Testis (tissue), 3 donors: ENCODE results near the gene PACSIN3. TPM values are rescaled to one million over a fixed set of nuclear protein-coding genes. Genes with fewer than 3 reads are reported as not detected.

ENCODE experiments used
- DNase-seq: peaks from one replicate; pipeline ENCODE4 v3.0.0-alpha.2; 2019
- H3K27ac ChIP-seq, 2 donors: fragments of 200-600 bp; sonication (generic); one replicate each; pipeline ENCODE4 v1.5.1; 2019
- H3K27me3 ChIP-seq: fragments of 200-600 bp; sonication (generic); one replicate; pipeline ENCODE4 v1.5.1; 2019
- H3K36me3 ChIP-seq: fragments of 200-600 bp; sonication (generic); one replicate; pipeline ENCODE4 v1.5.1; 2017; ENCODE audit warnings: low read depth; ENCODE audit errors: missing control alignments
- H3K4me1 ChIP-seq: fragments of 200-600 bp; sonication (generic); one replicate; pipeline ENCODE4 v1.5.1; 2019
- H3K4me3 ChIP-seq, 2 donors: fragments of 200-600 bp; sonication (generic); one replicate each; pipeline ENCODE4 v1.5.1; 2017 to 2019
- H3K9me3 ChIP-seq: fragments of 200-600 bp; sonication (generic); one replicate; pipeline ENCODE4 v1.5.1; 2017
- POLR2A ChIP-seq: fragments of 450-650 bp; IDR thresholded peaks from one replicate; pipeline ENCODE4 v1.6.1; 2017; ENCODE audit warnings: antibody characterized with exemption, mild to moderate bottlenecking, moderate library complexity
- WGBS, 2 donors: methylation state at CpG; one replicate each; pipeline ENCODE4 v1.1.5; 2018; 5-methylcytosine and 5-hydroxymethylcytosine counted together
- intact Hi-C: fragments of 100-400 bp; cut with DNase I; formaldehyde crosslinking; loops from one replicate; pipeline ENCODE4 v1.15.1; 2023; ENCODE audit warnings: low total_unique reads
- polyA plus RNA-seq: library from polyadenylated mRNA; stranded (reverse); fragments of 350-450 nt; fragmentation: Illumina TruSeq; extraction: RNeasy Lipid Tissue Mini Kit (QIAGEN cat#74804); gene quantifications from one replicate; pipeline ENCODE4 v1.2.3, GENCODE V29; 2014; ENCODE audit warnings: low read depth, low replicate concordance; ENCODE audit not compliant: insufficient read depth
- total RNA-seq, 2 donors: library from RNA; depleted of rRNA; stranded (reverse); fragments of >200 nt; gene quantifications; one replicate each; pipeline ENCODE4 v1.2.3, GENCODE V29; 2016
- TF ChIP-seq, protein P1 (sequence below), 3 experiments: fragments of 450-650 bp in 2 of 3; fragments of 200-600 bp in 1 of 3; sonication (generic) in 1 of 3; IDR thresholded peaks; one replicate each; pipeline ENCODE4 v1.5.1; 2016 to 2019; ENCODE audit warnings: antibody characterized with exemption in 3 of 3, mild to moderate bottlenecking in 2 of 3, moderate library complexity in 1 of 3

The PACSIN3 gene
- total and polyA plus RNA-seq, 3 donors from 2014 or later = 10.8 to 12.0 (median 11.0) TPM

DNA sequence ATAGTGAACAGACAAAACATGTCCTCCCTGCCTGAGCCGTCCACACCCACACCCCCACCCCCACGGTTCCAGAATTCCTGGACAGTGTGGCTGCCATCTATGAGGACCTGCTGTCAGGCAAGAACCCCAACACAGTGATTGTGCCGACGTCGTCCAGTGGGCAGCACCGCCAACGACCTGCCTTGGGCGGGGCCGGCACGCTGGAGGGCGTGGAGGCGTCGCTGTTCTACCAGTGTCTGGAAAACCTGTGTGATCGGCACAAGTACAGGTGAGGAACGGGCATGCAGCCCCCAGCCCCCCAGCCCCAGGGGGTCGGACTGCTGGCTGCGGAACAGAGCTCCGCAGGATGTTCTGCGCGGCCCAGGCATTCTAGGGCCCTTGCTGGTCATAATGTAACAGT lies 29.3 kb downstream of the PACSIN3 start:
- H3K4me1 ChIP-seq = peaks cover 8% of the 10 kb centered on the region
- TF ChIP-seq, protein P1, sequence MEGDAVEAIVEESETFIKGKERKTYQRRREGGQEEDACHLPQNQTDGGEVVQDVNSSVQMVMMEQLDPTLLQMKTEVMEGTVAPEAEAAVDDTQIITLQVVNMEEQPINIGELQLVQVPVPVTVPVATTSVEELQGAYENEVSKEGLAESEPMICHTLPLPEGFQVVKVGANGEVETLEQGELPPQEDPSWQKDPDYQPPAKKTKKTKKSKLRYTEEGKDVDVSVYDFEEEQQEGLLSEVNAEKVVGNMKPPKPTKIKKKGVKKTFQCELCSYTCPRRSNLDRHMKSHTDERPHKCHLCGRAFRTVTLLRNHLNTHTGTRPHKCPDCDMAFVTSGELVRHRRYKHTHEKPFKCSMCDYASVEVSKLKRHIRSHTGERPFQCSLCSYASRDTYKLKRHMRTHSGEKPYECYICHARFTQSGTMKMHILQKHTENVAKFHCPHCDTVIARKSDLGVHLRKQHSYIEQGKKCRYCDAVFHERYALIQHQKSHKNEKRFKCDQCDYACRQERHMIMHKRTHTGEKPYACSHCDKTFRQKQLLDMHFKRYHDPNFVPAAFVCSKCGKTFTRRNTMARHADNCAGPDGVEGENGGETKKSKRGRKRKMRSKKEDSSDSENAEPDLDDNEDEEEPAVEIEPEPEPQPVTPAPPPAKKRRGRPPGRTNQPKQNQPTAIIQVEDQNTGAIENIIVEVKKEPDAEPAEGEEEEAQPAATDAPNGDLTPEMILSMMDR (IDR thresholded peaks at IDR 0.05) = no peak
- no peak for TF ChIP-seq POLR2A
- H3K27ac ChIP-seq = no peak overlapping the region
- 92 to 100% methylated on average over 8 to 20 of the region's 20 CpGs for WGBS, 2 donors
- H3K9me3 ChIP-seq = no peaks in the 10 kb centered on the region
- H3K36me3 ChIP-seq = no peaks in the 10 kb centered on the region
- intact Hi-C loops = no loop called here
- H3K4me3 ChIP-seq = no peak overlapping the region
- no peaks in the 10 kb centered on the region for H3K27me3 ChIP-seq
- DNase-seq = no peak

GRCh38 chr11:47156333-47156732 lies 29.9 kb downstream of the PACSIN3 start:
- DNase-seq = no peak
- TF ChIP-seq POLR2A = no peak
- TF ChIP-seq, protein P1 (IDR thresholded peaks at IDR 0.05) = no peak
- Histone ChIP-seq H3K9me3 (no peaks in the 10 kb centered on the region), H3K27ac (no peak overlapping the region), H3K36me3 (no peaks in the 10 kb centered on the region), H3K27me3 (no peaks in the 10 kb centered on the region), H3K4me3 (no peak overlapping the region), H3K4me1 (peaks cover 4% of the 10 kb centered on the region)
- intact Hi-C loops = no loop called here
- WGBS, 2 donors = 87 to 98% methylated on average over 6 of the region's 6 CpGs

DNA sequence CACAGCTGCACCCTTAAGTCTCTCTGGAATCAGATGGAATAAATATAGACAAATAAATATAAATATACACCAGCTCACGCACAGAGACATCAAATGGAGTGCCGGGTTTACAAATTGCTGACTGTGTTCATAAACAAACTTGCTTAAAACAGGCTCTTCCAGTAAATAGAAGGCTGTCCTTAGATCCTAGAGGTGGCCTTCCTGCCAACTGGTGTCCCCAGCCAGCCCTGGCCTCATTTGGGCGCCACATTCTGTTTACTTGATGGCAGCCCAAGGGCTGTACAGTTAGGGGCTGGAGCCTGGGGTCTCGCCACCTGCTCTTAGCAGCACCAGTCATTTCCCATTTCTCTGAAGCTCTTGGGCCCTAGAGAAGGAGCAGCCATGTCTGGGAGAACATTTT lies 30.4 kb downstream of the PACSIN3 start:
- no peak for DNase-seq
- no peaks in the 10 kb centered on the region for H3K9me3 ChIP-seq
- intact Hi-C loops = no loop called here
- no peak overlapping the region for H3K4me3 ChIP-seq
- peaks cover 4% of the 10 kb centered on the region for H3K4me1 ChIP-seq
- 88 to 95% methylated on average over 4 of the region's 4 CpGs for WGBS, 2 donors
- no peak overlapping the region for H3K27ac ChIP-seq
- H3K36me3 ChIP-seq = no peaks in the 10 kb centered on the region
- TF ChIP-seq POLR2A = no peak
- TF ChIP-seq, protein P1 (IDR thresholded peaks at IDR 0.05) = no peak
- no peaks in the 10 kb centered on the region for H3K27me3 ChIP-seq

DNA sequence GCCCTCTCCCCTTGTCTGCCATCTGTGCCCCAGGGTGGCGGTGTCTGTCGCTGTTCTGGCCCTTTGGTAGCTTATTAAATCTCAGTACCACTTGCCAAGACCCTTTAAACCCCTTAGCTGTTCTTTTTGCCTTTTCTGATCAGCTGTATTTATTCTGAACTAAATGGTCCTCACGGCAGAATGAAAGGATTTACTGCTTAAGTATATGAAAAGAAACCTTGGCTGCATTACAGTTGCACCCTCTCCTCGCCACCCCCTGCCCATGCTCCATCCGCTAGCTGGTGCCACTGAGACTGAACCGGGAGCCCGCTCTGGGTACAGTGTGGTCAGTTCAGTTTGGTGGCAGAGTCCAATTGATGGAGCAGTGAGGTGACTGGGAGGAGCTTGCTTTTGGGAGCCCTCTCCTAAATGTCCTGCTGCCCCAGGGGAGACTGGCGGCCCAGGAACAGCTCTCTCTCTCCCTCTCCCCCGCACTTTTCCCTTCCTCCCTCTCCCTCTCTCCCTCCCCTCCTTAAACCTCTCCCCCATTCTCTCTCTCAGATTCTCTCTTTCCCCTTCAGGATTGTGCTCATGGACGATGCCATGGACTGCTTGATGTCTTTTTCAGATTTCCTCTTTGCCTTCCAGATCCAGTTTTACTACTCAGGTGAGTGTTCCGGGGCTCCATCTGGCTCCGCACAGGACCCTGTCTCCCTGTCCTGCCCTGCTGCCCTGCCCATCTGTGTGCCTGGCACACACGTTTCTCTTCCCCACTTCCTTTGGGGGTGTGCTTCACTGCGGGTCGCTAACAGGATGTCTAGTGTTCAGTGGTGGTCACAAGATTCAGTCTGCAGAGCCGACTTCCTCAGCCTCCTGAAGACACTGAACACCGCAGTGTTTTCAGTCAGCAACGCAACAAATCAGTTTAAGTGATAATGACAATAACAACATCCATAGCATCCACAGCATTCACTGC lies 31.3 kb downstream of the PACSIN3 start:
- TF ChIP-seq, protein P1 (IDR thresholded peaks at IDR 0.05) = no peak
- TF ChIP-seq POLR2A = no peak
- intact Hi-C loops = no loop called here
- Histone ChIP-seq H3K36me3 (no peaks in the 10 kb centered on the region), H3K27me3 (no peaks in the 10 kb centered on the region), H3K4me1 (peaks cover 4% of the 10 kb centered on the region), H3K9me3 (no peaks in the 10 kb centered on the region), H3K27ac (no peak overlapping the region), H3K4me3 (no peak overlapping the region)
- WGBS, 2 donors = 74 to 82% methylated on average over 18 of the region's 18 CpGs
- no peak for DNase-seq
